Measurements from ENCODE around the gene CES1.
"Not testable (repeated sequence)": the region's sequence is repeated elsewhere in the genome, so short reads cannot be mapped to it uniquely, and the experiment has no call there.

CES1 gene

GRCh38 chr16:55791512-55791911 is 41.4 kb downstream of the CES1 start:
- H2BK12ac ChIP-seq (ENCODE audit: low read length), result not testable (repeated sequence)

GRCh38 chr16:55790240-55790639 is 42.7 kb downstream of the CES1 start:
- WGBS, 2 donors (ENCODE audit: extremely low coverage in 2 of 2, insufficient read length in 2 of 2, insufficient replicate concordance in 1 of 2), result no CpG with 5 or more reads among the region's 7 CpGs
- not testable (repeated sequence) for H3K4me3 ChIP-seq (ENCODE audit: low read length in 2 of 2); DNase-seq (ENCODE audit: low spot score); H2AFZ ChIP-seq (ENCODE audit: low read length); H3K18ac ChIP-seq (ENCODE audit: low read length); H2AK5ac ChIP-seq (ENCODE audit: low read depth, low read length); H2BK5ac ChIP-seq (ENCODE audit: low read length); H3K79me1 ChIP-seq (ENCODE audit: low read depth, low read length); H3K4ac ChIP-seq (ENCODE audit: low read length); H2BK12ac ChIP-seq (ENCODE audit: low read length); H3K4me2 ChIP-seq (ENCODE audit: insufficient read depth, low read length, poor library complexity, severe bottlenecking); H3K23ac ChIP-seq (ENCODE audit: low read depth, low read length, poor library complexity); H3K27ac ChIP-seq (replicated peaks; ENCODE audit: low read length); H3K4me1 ChIP-seq (ENCODE audit: control insufficient read depth in 2 of 2, insufficient read depth in 1 of 2, low read depth in 1 of 2, low read length in 2 of 2); H4K8ac ChIP-seq (ENCODE audit: low read depth, low read length); H4K91ac ChIP-seq (ENCODE audit: low read depth, low read length, poor library complexity); H3K36me3 ChIP-seq (replicated peaks in 1 of 2; ENCODE audit: control insufficient read depth in 2 of 2, insufficient read depth in 2 of 2, low read length in 2 of 2); H3K14ac ChIP-seq (ENCODE audit: low read length); H3K9me3 ChIP-seq (replicated peaks in 1 of 2; ENCODE audit: control insufficient read depth in 2 of 2, insufficient read depth in 1 of 2, low read depth in 1 of 2, low read length in 2 of 2); H3K27me3 ChIP-seq (ENCODE audit: control insufficient read depth in 3 of 3, insufficient read depth in 3 of 3, low read depth in 1 of 3, low read length in 3 of 3); H3K9ac ChIP-seq (ENCODE audit: low read depth, low read length, poor library complexity); H2BK120ac ChIP-seq (ENCODE audit: low read depth, low read length); H2BK15ac ChIP-seq (ENCODE audit: low read length)

More at GRCh38 chr16:55791512-55791911, 41.4 kb downstream of the CES1 start:
- not testable (repeated sequence) for H3K9ac ChIP-seq (ENCODE audit: low read depth, low read length, poor library complexity); H2BK120ac ChIP-seq (ENCODE audit: low read depth, low read length); H3K4me2 ChIP-seq (ENCODE audit: insufficient read depth, low read length, poor library complexity, severe bottlenecking); H3K4me1 ChIP-seq (ENCODE audit: control insufficient read depth in 2 of 2, insufficient read depth in 1 of 2, low read depth in 1 of 2, low read length in 2 of 2); H2BK15ac ChIP-seq (ENCODE audit: low read length); H4K8ac ChIP-seq (ENCODE audit: low read depth, low read length); H3K36me3 ChIP-seq (replicated peaks in 1 of 2; ENCODE audit: control insufficient read depth in 2 of 2, insufficient read depth in 2 of 2, low read length in 2 of 2); H3K4ac ChIP-seq (ENCODE audit: low read length); H2BK5ac ChIP-seq (ENCODE audit: low read length); H3K4me3 ChIP-seq (ENCODE audit: low read length in 2 of 2); H3K27me3 ChIP-seq (ENCODE audit: control insufficient read depth in 3 of 3, insufficient read depth in 3 of 3, low read depth in 1 of 3, low read length in 3 of 3); H3K9me3 ChIP-seq (replicated peaks in 1 of 2; ENCODE audit: control insufficient read depth in 2 of 2, insufficient read depth in 1 of 2, low read depth in 1 of 2, low read length in 2 of 2); H3K14ac ChIP-seq (ENCODE audit: low read length); H3K18ac ChIP-seq (ENCODE audit: low read length); H2AFZ ChIP-seq (ENCODE audit: low read length); H3K27ac ChIP-seq (replicated peaks; ENCODE audit: low read length); H2AK5ac ChIP-seq (ENCODE audit: low read depth, low read length); DNase-seq (ENCODE audit: low spot score); H3K23ac ChIP-seq (ENCODE audit: low read depth, low read length, poor library complexity); H4K91ac ChIP-seq (ENCODE audit: low read depth, low read length, poor library complexity); H3K79me1 ChIP-seq (ENCODE audit: low read depth, low read length)
- no CpG with 5 or more reads among the region's 6 CpGs for WGBS, 2 donors (ENCODE audit: extremely low coverage in 2 of 2, insufficient read length in 2 of 2, insufficient replicate concordance in 1 of 2)

- WGBS, 2 donors (ENCODE audit: extremely low coverage in 2 of 2, insufficient read length in 2 of 2, insufficient replicate concordance in 1 of 2), result no CpG with 5 or more reads among the region's 6 CpGs
- not testable (repeated sequence) for H2AK5ac ChIP-seq (ENCODE audit: low read depth, low read length); H3K27ac ChIP-seq (replicated peaks; ENCODE audit: low read length); H2BK5ac ChIP-seq (ENCODE audit: low read length); H3K4ac ChIP-seq (ENCODE audit: low read length); H3K4me1 ChIP-seq (ENCODE audit: control insufficient read depth in 2 of 2, insufficient read depth in 1 of 2, low read depth in 1 of 2, low read length in 2 of 2); H2BK12ac ChIP-seq (ENCODE audit: low read length); H3K23ac ChIP-seq (ENCODE audit: low read depth, low read length, poor library complexity); H3K18ac ChIP-seq (ENCODE audit: low read length); H3K4me3 ChIP-seq (ENCODE audit: low read length in 2 of 2); H3K79me1 ChIP-seq (ENCODE audit: low read depth, low read length); H3K4me2 ChIP-seq (ENCODE audit: insufficient read depth, low read length, poor library complexity, severe bottlenecking); H2AFZ ChIP-seq (ENCODE audit: low read length); H3K9ac ChIP-seq (ENCODE audit: low read depth, low read length, poor library complexity); H3K14ac ChIP-seq (ENCODE audit: low read length); H2BK15ac ChIP-seq (ENCODE audit: low read length); H3K36me3 ChIP-seq (replicated peaks in 1 of 2; ENCODE audit: control insufficient read depth in 2 of 2, insufficient read depth in 2 of 2, low read length in 2 of 2); H3K27me3 ChIP-seq (ENCODE audit: control insufficient read depth in 3 of 3, insufficient read depth in 3 of 3, low read depth in 1 of 3, low read length in 3 of 3); H4K91ac ChIP-seq (ENCODE audit: low read depth, low read length, poor library complexity); DNase-seq (ENCODE audit: low spot score); H3K9me3 ChIP-seq (replicated peaks in 1 of 2; ENCODE audit: control insufficient read depth in 2 of 2, insufficient read depth in 1 of 2, low read depth in 1 of 2, low read length in 2 of 2); H2BK120ac ChIP-seq (ENCODE audit: low read depth, low read length); H4K8ac ChIP-seq (ENCODE audit: low read depth, low read length)
Observed at GRCh38 chr16:55782793-55783091, 50.2 kb downstream of the CES1 start.

GRCh38 chr16:55782091-55782792 is 50.7 kb downstream of the CES1 start:
- no CpG with 5 or more reads among the region's 6 CpGs for WGBS, 2 donors (ENCODE audit: extremely low coverage in 2 of 2, insufficient read length in 2 of 2, insufficient replicate concordance in 1 of 2)
- not testable (repeated sequence) for H3K18ac ChIP-seq (ENCODE audit: low read length); H3K27me3 ChIP-seq (ENCODE audit: control insufficient read depth in 3 of 3, insufficient read depth in 3 of 3, low read depth in 1 of 3, low read length in 3 of 3)

More at GRCh38 chr16:55782091-55782792, 50.7 kb downstream of the CES1 start:
- H2AFZ ChIP-seq (ENCODE audit: low read length); H3K27ac ChIP-seq (replicated peaks; ENCODE audit: low read length); H2AK5ac ChIP-seq (ENCODE audit: low read depth, low read length); H3K9me3 ChIP-seq (replicated peaks in 1 of 2; ENCODE audit: control insufficient read depth in 2 of 2, insufficient read depth in 1 of 2, low read depth in 1 of 2, low read length in 2 of 2); H3K4me1 ChIP-seq (ENCODE audit: control insufficient read depth in 2 of 2, insufficient read depth in 1 of 2, low read depth in 1 of 2, low read length in 2 of 2); H3K79me1 ChIP-seq (ENCODE audit: low read depth, low read length); H4K8ac ChIP-seq (ENCODE audit: low read depth, low read length); H4K91ac ChIP-seq (ENCODE audit: low read depth, low read length, poor library complexity); H3K9ac ChIP-seq (ENCODE audit: low read depth, low read length, poor library complexity); H3K4me2 ChIP-seq (ENCODE audit: insufficient read depth, low read length, poor library complexity, severe bottlenecking); H3K14ac ChIP-seq (ENCODE audit: low read length); H3K4ac ChIP-seq (ENCODE audit: low read length); H3K36me3 ChIP-seq (replicated peaks in 1 of 2; ENCODE audit: control insufficient read depth in 2 of 2, insufficient read depth in 2 of 2, low read length in 2 of 2); H2BK120ac ChIP-seq (ENCODE audit: low read depth, low read length); DNase-seq (ENCODE audit: low spot score); H3K4me3 ChIP-seq (ENCODE audit: low read length in 2 of 2); H3K23ac ChIP-seq (ENCODE audit: low read depth, low read length, poor library complexity); H2BK12ac ChIP-seq (ENCODE audit: low read length); H2BK15ac ChIP-seq (ENCODE audit: low read length); H2BK5ac ChIP-seq (ENCODE audit: low read length): not testable (repeated sequence)

Measured in neuronal stem cell (in vitro differentiated cells).